SIG-M5 (cell line): ENCODE results near the gene CFAP77.

Experiments used
- DNase-seq: peaks from one replicate; lab custom pipeline; 2025; lab: John Stamatoyannopoulos, UW

Gene CFAP77

DNA sequence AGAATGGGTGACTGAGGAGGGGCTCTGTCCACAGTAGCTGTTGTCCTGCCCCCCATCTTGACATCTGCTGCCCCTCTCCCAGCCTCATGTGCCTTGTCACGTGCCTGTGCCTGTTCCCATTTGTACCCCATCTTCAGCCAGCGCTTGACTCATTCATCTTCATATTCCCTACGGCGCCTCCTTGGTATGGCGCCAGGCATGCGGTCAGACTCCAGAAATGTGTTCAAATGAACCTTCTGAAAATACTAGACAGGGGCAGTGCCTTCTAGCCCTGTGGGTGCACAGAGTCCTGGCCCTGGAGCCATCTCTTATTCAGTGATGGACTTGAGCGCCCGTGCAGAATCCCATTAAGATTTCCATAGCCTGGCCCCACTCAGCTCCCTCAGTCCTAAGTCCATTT, 46.2 kb downstream of the CFAP77 start:
- DNase-seq = no peak

DNA sequence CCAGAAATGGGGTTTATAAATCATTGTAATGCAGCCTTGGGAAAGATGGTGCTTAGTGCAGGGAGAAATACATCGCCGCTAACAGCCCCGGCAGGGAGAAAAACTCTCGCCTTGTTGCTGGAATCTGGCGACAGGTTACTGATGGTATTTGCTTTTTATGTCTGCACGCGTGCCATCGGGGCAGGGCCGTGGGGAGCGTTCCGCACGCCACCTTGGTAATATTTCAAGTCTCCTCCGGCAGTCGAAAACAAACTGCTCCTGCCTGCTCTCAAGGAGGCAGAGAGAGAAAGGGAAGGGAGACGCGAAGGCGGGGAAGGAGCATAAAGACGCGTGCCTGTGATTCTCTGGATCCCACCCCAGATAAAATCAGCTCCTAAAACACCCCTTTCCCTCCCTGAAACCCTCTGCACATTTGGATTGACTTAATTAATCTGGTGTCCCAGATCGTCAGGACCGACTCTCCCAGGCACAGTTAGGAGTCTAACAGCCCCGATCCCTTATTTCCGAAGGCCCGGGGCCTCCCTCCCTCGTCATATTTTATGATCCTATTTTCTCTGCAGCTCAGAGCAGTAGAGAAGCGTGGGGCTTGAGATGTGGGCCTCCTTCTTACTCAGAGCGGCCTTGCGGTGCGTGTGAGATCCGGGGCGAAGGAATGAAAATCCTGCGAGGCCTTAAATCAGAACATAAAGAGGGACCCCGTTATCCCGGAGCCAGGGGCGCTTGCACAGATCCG, 47.7 kb downstream of the CFAP77 start:
- no peak for DNase-seq

DNA sequence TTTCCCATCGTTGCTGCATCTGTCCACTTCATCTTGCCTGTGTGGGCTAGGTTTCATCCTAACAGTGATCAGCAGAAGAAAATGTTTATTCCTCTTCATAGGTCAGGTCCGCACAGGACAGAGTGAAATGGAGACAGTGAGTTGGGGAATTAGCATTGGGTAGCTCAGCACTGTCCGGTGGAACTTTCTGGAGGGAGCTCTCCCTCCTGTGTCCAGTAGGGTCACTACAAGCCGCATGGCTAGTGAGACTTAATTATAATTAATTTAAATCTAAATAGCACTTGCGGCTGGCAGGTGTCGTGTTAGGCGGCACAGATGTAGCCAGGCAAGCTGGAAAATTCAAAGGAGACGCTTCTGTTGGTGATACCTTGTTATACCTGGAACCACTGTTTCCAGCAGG, 48.4 kb downstream of the CFAP77 start:
- DNase-seq = no peak

DNA sequence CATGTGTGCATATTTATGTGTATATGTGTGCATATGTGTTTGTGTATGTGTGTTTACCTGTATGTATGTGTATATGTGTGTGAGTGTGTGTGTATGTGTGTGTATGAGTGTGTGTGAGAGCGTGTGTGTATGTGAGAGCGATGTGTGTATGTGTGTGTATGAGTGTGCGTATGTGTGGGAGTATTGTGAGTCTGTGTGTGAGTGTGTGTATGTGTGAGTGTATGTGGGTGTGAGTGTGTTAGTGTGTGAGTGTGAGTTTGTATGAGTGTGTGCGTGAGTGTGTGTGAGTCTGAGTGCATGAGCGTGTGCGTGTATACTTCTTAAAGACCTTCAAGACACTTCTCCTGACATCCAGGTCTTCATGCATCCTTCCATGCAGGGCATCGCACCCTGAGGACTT, 49.6 kb downstream of the CFAP77 start:
- DNase-seq = no peak

DNA sequence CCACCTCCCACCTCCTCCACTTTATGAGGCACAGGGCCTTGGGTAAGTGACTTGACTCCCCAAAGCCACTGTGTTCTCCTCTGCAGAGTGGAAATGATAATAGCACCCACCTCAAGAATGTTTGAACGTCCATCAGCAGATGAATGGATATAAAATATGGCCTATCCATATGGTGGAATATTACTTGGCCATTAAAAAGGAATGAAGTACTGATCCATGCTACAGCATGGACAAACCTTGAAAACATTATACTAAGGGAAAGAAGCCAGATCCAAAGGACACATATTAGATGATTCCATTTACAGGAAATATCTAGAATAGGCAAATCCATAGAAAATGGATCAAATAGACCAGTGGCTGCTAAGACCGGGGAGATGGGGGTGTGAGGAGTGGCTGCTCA, 50.2 kb downstream of the CFAP77 start:
- no peak for DNase-seq

DNA sequence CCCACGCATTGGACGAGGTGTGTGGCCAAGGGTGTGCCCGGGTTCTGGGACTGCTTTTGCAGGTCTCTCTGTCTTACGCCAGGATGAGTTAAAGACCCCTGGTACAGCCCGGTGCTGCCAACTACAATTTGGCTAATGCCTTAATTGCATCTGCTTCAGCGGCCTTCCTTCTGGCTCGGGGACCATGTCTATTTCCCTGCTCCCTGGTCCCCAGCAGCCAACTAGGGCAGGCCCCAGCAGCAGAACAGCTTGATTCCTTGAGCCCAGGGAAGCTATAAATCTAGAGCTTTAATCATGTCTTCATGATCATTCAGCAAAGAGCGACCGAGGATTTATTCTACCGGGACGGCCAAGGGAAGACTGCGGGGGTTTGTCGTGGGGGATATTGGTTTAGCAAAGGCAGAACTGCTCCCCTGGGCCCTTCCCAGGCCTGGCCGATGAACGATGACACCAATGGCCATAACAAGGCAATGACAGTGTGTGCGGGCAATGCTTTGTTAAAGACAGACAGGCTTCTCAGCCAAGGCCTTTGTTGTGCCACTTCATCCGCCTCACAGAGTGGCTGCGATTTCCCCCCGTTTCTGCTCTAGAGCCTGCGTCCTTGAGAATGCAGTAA, 51.4 kb downstream of the CFAP77 start:
- no peak for DNase-seq

DNA sequence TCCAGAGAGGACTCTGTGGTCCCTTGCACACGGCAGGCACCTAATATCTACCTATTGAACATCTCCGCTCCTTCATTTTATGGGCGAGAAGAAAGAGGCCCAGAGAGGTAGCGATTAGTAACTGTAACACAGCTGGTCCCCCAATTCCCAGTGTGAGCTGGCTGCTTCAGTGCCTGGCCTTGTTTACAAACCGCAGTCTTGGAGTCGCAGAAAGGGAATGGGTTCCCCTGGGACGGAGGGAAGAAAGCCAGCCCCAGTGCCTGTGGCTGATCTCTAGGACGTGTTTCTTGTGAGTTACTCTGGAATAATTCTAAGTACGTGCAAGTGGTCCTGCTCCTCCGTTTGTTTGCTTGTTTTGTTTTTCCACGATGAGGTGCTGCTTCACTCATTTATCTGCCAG, 52.0 kb downstream of the CFAP77 start:
- DNase-seq = no peak

DNA sequence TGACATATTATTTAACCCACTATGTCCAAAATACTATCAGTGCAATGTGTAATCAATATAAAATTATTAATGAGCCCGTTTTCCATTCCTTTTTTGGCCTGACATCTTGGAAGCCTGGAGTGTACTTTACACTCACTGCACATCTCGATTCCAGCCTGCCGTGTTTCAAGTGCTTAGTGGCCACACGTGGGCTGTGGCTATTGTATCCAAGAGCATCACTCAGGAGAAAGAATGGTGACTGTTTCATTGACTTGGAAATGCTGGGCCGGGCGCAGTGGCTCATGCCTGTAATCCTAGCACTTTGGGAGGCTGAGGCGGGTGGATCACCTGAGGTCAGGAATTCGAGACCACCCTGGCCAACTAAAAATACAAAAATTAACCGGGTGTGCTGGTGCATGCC, 54.5 kb downstream of the CFAP77 start:
- DNase-seq = no peak

GRCh38 chr9:132465131-132465635, 55.2 kb downstream of the CFAP77 start:
- DNase-seq = no peak

GRCh38 chr9:132472199-132472598, 62.2 kb downstream of the CFAP77 start:
- no peak for DNase-seq

DNA sequence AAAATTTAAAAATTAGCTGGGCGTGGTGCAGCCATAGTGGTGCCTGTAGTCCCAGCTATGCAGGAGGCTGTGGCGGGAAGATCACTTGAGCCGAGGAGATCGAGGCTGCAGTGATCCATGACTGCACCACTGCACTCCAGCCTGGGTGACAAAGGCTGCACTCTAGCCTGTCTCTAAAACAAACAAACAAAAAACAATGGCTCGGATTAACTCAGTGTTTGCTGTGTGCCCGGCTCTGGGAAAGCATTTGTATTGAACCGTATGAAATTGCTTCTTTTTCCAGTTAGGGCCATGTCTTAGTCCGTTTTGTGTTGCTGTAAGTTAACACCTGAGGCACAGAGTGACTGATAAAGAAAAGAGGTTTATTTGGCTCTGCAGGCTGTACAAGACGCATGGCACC, 62.6 kb downstream of the CFAP77 start:
- DNase-seq = no peak

DNA sequence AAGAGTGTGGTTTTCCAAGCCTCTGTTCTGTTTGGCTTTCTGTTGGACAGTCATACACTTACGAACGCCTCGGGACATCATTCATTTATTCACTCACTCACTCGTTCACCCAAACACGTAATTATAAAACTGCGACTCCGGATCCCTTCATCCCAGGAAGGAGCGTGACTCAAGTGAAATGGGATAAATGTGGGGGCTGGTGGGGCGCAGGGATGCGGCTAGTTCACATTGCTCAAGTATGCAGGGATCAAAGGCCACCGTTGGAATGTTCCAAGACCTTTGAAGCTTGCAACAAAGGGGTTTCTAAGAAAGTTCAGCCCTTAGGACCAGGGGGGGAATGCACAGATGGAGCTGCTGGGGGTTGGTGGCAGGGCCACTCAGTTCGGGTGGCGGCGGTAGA, 64.2 kb downstream of the CFAP77 start:
- no peak for DNase-seq

DNA sequence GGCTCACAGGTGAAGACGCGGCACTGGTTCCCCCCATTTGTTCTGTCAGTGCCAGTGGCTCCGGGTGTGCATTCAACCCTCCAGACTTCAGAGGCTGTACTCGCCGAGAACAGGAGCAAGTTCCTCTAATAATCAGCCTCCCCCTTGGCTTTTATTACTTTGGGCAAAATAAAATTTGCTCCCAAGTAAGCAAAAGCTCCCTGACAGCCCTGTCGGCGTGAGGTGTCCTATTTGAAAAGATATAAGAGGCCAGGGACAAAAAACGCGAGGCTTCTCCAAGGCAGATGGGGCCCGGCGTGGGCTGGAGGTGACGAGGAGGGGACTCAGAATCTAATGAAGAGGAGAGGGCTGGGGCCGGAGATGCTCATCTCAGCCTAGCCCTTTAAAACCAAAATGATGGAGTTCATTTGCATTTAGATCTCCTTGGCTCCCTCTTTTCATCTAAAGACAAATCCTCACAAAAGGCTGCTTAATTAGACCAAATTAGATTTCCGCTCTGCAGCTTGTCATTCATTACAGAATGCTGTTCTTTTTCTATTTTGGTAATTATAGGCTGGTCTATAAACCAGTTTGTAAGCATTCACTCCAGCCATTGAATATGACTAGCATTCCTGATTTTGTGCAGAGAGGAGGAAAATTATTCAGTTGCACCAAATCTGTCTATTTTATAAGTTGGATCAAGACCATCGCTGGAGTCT, 68.5 kb downstream of the CFAP77 start:
- no peak for DNase-seq

DNA sequence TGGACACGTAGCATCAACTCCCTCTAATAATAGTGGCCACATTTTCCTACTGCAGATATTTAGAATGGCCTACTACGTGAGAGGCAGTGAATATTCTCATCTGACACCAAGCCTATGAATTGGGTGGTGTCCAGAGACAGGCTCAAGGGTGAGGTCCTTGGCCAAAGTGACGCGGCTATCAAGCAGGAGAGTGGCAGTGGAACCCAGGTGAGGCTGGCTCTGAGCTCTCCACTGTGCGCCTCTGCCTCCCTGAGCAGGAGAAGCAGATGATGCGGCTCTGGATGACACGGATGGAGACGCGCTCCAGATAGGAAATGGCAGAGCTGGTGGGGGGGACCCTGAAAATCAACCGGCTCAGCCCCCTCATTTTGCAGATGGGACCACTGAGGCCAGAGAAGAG, 69.7 kb downstream of the CFAP77 start:
- DNase-seq = no peak

DNA sequence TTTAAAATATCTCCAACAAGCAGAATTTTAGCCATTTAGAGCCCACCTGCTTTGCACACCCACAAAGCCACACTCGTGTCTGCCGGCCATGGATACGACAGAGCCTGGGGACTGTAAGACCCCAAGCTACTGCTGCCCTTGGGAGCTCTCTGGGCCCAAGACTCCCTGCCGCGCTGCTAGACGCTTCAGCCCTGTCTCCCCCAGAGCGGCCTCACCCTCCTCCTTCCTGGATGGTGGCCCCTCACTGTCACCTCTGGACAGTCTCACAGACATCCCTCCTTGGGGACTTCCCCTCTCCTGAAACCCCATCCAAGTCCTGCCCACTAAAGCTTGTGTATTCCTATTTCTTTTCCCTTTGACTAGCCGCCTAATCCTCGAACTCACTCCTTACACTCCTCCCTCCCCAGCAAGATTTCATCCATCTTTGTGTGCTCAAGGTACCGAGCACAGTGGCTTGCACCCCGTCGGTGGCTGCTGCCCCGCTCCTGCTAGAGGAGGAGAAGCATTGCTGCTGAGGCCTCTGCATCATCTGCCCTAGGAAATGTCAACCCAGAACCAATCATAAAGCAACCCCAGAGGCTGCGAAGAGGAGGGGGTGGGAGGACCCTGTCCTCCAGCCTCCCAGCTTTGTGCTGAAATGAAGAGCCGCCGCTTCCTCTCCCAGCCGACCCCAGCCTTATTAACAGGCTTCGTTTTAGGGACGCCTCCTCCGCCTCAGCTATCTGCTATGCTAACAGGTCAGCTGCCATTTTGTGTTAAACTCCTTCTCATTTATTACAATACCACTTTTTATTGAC, 71.2 kb downstream of the CFAP77 start:
- no peak for DNase-seq

- DNase-seq = no peak
Observed at GRCh38 chr9:132482196-132482813, 72.3 kb downstream of the CFAP77 start.

GRCh38 chr9:132485393-132485792, 75.4 kb downstream of the CFAP77 start:
- DNase-seq = no peak

GRCh38 chr9:132486706-132487350, 76.8 kb downstream of the CFAP77 start:
- no peak for DNase-seq

- DNase-seq = no peak
Observed at GRCh38 chr9:132487351-132487791, 77.4 kb downstream of the CFAP77 start.

DNA sequence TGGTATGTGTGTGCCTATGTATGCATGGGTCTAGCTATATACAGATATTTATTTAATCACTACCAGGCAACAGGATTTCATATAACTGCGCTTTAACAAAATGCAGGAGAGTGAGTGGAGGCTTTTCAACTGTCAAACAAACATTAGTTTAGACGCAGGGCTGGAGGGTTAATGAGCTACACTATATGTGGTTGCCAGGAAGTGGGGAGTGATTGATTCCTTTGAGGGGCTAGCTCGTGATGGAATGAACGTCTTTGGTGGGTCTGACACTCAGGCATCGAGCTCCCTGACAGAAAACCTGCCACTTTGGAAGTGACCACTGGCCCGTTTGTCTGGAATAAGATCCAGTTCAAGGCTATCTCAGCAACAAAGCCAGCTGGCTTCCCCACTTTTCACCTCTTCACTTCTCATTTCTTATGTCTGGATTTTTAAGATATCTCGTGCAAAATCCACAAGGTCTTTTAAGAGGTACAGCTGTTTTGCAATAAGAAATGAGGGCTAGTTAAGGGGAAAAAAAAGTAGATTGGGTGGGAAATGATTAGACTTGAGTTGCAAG, 78.0 kb downstream of the CFAP77 start:
- no peak for DNase-seq

DNA sequence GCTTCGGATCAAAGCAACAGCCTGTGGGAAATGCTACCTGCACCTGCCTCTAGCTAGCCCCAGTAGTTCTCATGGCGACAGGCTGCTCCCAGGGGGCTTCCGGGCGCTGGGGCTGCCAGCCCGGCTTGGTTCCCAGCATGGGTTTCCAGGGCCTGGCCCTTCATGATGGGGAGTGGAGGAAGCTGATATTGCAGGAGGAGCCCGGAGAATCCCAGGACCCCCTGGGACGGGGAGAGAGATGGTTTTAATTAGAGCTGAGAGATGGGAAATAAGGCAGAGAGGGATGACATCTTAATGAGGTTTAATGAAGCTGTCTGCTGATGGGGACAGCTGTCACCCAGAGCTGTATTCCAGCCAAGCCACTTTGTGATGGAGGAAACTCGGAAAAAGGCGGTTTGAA, 78.6 kb downstream of the CFAP77 start:
- DNase-seq = no peak
